Measurements from ENCODE around the gene IL17RB.

The IL17RB gene

GRCh38 chr3:53817211-53817610, 29.2 kb upstream of the IL17RB start:
- no peaks in the 10 kb centered on the region for H3K27me3 ChIP-seq (ENCODE audit: low read length)
- H3K27ac ChIP-seq (ENCODE audit: low read depth, low read length), result no peak overlapping the region
- TF ChIP-seq CTCF (IDR thresholded peaks at IDR 0.05; ENCODE audit: insufficient read depth, low read length, poor library complexity, severe bottlenecking) (no peak), EZH2phosphoT487 (conservative IDR thresholded peaks at IDR 0.05; ENCODE audit: low read length) (no peak)
- no peak overlapping the region for H3K4me3 ChIP-seq (ENCODE audit: insufficient read depth, low read length, poor library complexity, severe bottlenecking)
- H3K4me2 ChIP-seq (ENCODE audit: low read depth, low read length, poor library complexity, severe bottlenecking), result no peak overlapping the region
- H2AFZ ChIP-seq (ENCODE audit: low read depth, low read length, severe bottlenecking), result no peak overlapping the region
- H3K9me2 ChIP-seq (replicated peaks; ENCODE audit: insufficient read depth, low read length), result no peaks in the 10 kb centered on the region
- no peaks in the 10 kb centered on the region for H3K9me3 ChIP-seq (ENCODE audit: insufficient read depth, low read length)
- H3F3A ChIP-seq (ENCODE audit: insufficient read depth), result 0 out of 2 replicates have a peak, but pooled peaks cover 7% of the 10 kb centered on the region
- no peak overlapping the region for H3K9ac ChIP-seq (ENCODE audit: low read length)
- 0 out of 2 replicates have a peak, but pooled peaks cover 2% of the 10 kb centered on the region for H3K36me3 ChIP-seq (ENCODE audit: low read length)
- no peaks in the 10 kb centered on the region for H4K20me1 ChIP-seq (ENCODE audit: low read depth, low read length)
- H3K79me2 ChIP-seq (ENCODE audit: insufficient read depth, low read length), result no peaks in the 10 kb centered on the region

GRCh38 chr3:53817809-53818208, 28.6 kb upstream of the IL17RB start:
- H3K36me3 ChIP-seq (ENCODE audit: low read length), result 0 out of 2 replicates have a peak, but pooled peaks cover 2% of the 10 kb centered on the region
- H3K9me3 ChIP-seq (ENCODE audit: insufficient read depth, low read length), result no peaks in the 10 kb centered on the region
- H3K79me2 ChIP-seq (ENCODE audit: insufficient read depth, low read length), result no peaks in the 10 kb centered on the region
- no peaks in the 10 kb centered on the region for H3K9me2 ChIP-seq (replicated peaks; ENCODE audit: insufficient read depth, low read length)
- no peak overlapping the region for H3K27ac ChIP-seq (ENCODE audit: low read depth, low read length)
- TF ChIP-seq CTCF (IDR thresholded peaks at IDR 0.05; ENCODE audit: insufficient read depth, low read length, poor library complexity, severe bottlenecking) (no peak), EZH2phosphoT487 (conservative IDR thresholded peaks at IDR 0.05; ENCODE audit: low read length) (no peak)
- H3F3A ChIP-seq (ENCODE audit: insufficient read depth), result 0 out of 2 replicates have a peak, but pooled peaks cover 4% of the 10 kb centered on the region
- H3K4me3 ChIP-seq (ENCODE audit: insufficient read depth, low read length, poor library complexity, severe bottlenecking), result no peak overlapping the region
- H2AFZ ChIP-seq (ENCODE audit: low read depth, low read length, severe bottlenecking), result no peak overlapping the region
- no peak overlapping the region for H3K9ac ChIP-seq (ENCODE audit: low read length)
- no peaks in the 10 kb centered on the region for H3K27me3 ChIP-seq (ENCODE audit: low read length)
- no peaks in the 10 kb centered on the region for H4K20me1 ChIP-seq (ENCODE audit: low read depth, low read length)
- H3K4me2 ChIP-seq (ENCODE audit: low read depth, low read length, poor library complexity, severe bottlenecking), result no peak overlapping the region

GRCh38 chr3:53818221-53819162, 27.9 kb upstream of the IL17RB start:
- 0 out of 2 replicates have a peak, but pooled peaks cover 2% of the 10 kb centered on the region for H3K36me3 ChIP-seq (ENCODE audit: low read length)
- H3K79me2 ChIP-seq (ENCODE audit: insufficient read depth, low read length), result no peaks in the 10 kb centered on the region
- TF ChIP-seq CTCF (IDR thresholded peaks at IDR 0.05; ENCODE audit: insufficient read depth, low read length, poor library complexity, severe bottlenecking) (no peak), EZH2phosphoT487 (conservative IDR thresholded peaks at IDR 0.05; ENCODE audit: low read length) (no peak)
- H3K9ac ChIP-seq (ENCODE audit: low read length), result no peak overlapping the region
- H3F3A ChIP-seq (ENCODE audit: insufficient read depth), result no peaks in the 10 kb centered on the region
- no peak overlapping the region for H3K4me2 ChIP-seq (ENCODE audit: low read depth, low read length, poor library complexity, severe bottlenecking)
- H3K9me3 ChIP-seq (ENCODE audit: insufficient read depth, low read length), result no peaks in the 10 kb centered on the region
- no peaks in the 10 kb centered on the region for H3K9me2 ChIP-seq (replicated peaks; ENCODE audit: insufficient read depth, low read length)
- H3K4me3 ChIP-seq (ENCODE audit: insufficient read depth, low read length, poor library complexity, severe bottlenecking), result no peak overlapping the region
- H4K20me1 ChIP-seq (ENCODE audit: low read depth, low read length), result no peaks in the 10 kb centered on the region
- no peak overlapping the region for H2AFZ ChIP-seq (ENCODE audit: low read depth, low read length, severe bottlenecking)
- no peak overlapping the region for H3K27ac ChIP-seq (ENCODE audit: low read depth, low read length)
- no peaks in the 10 kb centered on the region for H3K27me3 ChIP-seq (ENCODE audit: low read length)
